ENCODE data around the gene CPHXL.

DNA sequence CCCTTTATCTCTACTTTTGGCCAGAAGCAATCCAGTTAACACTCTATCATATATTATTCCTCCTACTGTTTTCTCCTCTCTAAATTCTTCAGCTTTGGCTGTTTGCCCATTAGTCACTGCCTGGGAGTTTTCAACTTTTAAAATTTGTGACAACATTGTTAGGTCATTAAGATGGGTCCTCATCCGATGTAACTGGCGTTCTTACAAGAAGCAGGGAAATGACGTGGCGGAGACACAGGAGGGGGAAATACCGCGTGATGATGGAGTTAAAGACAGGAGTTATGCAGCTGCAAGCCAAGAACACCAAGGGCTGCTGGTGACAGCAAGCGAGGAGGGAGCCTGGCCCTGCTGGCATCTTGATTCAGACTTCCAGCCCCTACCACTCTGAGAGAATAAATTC, 34.8 kb upstream of the CPHXL start:
- TF ChIP-seq TAF1 (IDR thresholded peaks at IDR 0.05; ENCODE audit: low read depth) = no peak
- TF ChIP-seq TCF12 (IDR thresholded peaks at IDR 0.05; ENCODE audit: low read depth) = no peak
- TF ChIP-seq FOXM1 (IDR thresholded peaks at IDR 0.05; ENCODE audit: borderline replicate concordance, low read depth) = no peak
- no peak for TF ChIP-seq CREB1 (IDR thresholded peaks at IDR 0.05; ENCODE audit: low read depth)
- TF ChIP-seq YY1 (IDR thresholded peaks at IDR 0.05; ENCODE audit: low read depth) = no peak
- TF ChIP-seq, protein P1, sequence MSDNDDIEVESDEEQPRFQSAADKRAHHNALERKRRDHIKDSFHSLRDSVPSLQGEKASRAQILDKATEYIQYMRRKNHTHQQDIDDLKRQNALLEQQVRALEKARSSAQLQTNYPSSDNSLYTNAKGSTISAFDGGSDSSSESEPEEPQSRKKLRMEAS (IDR thresholded peaks at IDR 0.05) = no peak
- no peak for TF ChIP-seq RAD21 (IDR thresholded peaks at IDR 0.05; ENCODE audit: low read depth)
- no peak for TF ChIP-seq EGR1 (IDR thresholded peaks at IDR 0.05)
- TF ChIP-seq NFIC (IDR thresholded peaks at IDR 0.05) = no peak
- no peak for TF ChIP-seq EP300 (IDR thresholded peaks at IDR 0.05; ENCODE audit: borderline replicate concordance)
- no peak for TF ChIP-seq CEBPB (IDR thresholded peaks at IDR 0.05)
- TF ChIP-seq REST (IDR thresholded peaks at IDR 0.05; ENCODE audit: low read depth) = no peak

All from Ishikawa (cell line).